Stimulated activated CD4-positive, alpha-beta T cell treated with anti-CD3 and anti-CD28 coated beads, Interleukin-1b, Interleukin-23, amount 100 ng/mL, for 48 hours (primary cell): ENCODE data around the gene NHSL1.

Experiments used
- DNase-seq: peaks from one replicate; pipeline ENCODE4 v3.0.0-alpha.2; 2020

Gene NHSL1

DNA sequence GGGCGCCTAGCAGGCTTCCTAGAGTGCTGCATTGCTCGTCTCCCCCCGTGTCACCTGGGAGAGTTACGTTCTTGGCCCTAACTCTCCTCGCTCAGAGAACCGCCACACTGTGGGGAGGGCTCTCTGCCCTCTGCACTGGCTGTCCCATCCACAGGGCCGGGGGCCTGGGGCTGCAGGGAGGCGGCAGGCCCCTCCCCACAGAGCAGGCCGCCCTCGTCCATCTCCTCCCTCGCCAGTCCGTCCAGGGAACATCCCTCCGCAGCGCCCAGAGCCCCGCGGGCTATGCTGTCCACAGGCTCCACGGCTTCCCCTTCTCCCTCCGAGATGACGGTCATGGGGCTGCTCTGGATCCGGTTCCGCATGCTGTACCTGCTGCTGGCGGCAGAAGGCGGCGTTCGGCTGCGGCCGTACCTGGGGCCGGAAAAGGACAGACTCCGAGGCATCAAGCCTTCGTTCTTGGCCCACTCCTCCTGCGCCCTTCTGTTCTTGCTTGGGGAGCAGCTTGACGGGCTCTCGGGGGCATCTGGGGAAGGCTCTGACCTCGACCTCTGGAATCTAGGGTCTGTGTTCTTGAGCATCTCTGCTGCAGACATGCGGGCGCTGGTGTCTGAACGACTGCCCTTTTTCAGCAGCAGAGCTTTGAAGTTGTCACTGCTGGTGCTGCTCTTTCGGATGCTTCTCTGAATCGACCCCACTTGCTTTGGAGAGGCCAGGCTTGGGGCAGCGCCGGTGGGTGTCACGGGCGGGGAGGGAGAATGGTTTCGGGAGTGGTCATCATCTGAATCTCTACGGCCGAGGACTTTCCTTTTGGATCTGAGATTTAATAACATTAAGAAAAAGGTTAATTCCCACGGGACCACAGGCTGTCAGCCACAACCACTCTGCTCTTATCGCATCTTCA is 75.0 kb downstream of the NHSL1 start:
- DNase-seq: no peak

DNA sequence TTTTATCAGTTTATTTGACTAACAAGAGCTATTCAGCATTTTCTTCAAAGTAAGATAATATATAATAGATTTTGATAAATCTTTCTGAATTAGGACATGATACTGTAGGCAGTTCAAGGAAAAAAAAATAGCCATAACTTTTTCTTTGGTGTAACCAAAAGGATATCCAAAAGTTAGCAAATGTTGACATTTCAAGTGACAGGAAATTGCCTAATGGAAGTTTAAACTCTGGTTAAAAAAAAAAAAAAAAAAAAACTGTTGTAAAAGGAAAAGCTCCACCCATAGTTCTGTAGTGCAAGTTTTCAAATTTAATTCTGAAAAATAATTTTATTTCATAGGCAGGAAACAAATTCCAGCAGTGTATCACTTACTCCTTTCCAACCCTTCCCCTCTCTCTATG is 76.4 kb downstream of the NHSL1 start:
- DNase-seq: no peak

DNA sequence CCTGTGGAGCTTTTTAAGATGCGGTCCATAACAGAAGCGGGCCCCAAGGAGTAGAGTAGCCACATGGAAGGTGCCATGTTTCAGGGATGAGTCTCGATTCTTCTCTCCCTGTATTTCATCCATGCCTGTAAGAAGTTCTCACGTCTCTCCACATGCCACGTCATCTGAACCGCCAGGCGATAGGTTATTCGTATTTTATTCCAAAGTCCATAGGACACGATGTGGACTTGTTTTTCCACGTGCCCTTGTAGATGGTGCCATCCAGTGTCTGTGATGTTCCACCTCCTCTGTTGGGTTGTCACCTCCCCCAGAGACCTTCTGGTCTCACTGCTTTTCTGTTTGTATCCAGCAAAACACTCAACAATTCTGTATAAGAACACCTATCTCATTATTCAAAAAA is 77.7 kb downstream of the NHSL1 start:
- DNase-seq: no peak

DNA sequence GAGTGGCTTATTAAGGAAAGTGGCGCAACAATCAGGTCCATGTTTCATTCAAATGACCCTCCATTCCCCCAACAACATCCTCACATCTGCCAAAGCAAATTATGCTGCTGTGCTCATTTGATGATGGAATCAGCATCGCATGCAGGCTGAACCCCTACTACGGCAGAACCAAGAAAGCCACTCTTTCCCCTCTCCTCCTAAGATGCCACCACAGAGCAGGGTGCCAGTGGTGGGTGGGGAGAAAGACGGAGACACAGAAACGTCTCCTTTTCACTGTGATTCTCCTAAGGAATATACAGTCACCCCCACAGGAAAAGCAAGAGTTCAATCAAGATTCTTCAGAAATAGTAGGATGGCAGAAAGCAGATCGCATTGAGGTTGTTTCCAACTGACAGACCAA is 78.2 kb downstream of the NHSL1 start:
- no peak for DNase-seq

DNA sequence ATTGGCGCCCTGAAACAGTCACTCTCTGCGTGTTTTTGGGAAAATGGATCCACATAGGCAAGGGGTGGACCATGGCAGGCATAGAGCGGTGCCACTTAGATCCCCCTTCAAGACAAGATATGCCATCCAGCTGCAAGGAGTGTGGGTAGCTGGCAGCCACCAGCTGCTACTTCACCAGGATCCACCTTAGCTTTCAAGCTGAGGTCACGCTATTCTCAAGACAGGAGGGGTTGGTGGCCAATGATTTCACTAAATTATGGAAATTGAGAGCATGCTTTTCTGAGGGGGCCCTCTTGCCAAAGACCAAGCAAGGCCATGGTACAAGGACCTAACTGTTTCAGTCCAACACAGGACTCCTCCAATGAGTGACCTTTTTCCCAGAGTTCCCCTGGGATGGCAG is 78.9 kb downstream of the NHSL1 start:
- DNase-seq: no peak

DNA sequence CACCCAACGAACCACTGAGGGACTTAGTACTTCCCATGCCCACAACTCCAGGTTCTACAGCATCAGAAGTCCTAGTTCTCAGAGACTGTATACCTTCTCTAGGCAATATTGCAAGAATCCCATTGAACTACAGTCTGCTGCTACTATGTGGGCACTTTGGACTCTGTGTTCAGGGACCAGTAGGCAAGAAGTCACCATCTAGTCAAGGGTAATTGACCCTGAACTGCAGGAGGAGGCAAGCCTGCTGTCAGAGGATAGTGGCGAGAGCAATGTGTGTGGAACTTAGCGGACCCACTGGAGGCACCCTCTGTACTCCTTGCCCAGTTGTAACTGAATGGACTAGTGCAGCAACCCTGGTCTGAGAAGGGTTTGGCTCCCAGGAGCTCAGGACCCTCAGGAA is 79.5 kb downstream of the NHSL1 start:
- DNase-seq: no peak

DNA sequence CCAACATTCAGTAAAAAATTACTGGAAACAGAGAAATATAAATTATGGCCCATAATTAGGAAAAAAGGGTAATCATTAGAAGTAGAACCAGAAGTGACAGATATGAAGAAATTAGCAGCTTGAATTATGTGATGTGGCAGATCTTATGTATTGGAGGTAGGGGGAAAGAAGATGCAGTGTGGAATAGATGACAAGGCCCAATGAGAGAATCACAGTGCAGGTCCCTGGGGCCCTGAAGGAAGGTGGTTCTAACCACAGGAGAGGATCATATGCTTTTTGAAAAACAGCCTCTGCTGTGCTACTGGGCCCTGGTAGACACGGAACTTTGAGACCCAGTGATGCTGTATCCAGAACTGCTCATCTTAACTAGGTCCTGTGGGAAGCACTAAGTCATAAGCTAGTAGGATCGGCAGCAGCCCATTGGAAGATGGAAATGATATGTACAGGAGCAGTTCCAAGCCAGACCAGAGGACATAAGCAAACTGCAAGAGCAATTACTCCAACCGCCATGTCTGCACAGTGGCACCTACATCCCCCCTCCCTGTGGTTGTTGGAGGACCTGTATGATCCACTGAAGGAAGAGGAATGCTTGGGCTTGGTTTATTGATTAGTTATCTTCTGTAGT is 81.1 kb downstream of the NHSL1 start:
- DNase-seq: no peak

DNA sequence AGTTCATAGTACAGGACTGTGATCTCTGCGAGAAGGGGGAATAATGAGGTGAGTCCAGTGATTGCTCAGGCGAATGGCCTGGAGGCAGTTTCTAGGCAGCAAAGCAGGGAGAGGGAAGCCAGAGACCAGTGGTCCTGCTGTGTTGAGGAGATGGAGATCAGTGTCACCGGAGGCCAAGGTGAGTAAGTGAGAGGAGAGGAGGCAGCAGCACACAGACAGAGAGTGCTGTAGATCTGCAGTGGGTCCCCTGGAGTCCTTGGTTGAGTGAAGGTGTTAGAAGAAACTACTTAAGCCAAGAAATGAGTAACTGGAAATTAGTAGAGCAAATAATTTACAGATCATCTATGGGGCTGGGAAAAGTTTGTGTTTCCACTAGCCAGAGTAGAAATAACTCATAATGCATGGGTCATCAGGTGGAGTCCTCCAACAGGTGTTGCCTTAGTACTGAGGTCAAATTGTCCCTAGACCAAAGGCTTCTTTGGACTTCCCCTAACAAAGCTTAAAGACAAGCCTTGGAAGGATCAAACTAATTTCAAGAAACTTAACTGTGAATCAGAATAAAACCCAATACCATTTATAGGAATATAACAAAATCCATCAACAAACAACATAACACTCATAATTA is 81.7 kb downstream of the NHSL1 start:
- DNase-seq: peak; percentile 15

DNA sequence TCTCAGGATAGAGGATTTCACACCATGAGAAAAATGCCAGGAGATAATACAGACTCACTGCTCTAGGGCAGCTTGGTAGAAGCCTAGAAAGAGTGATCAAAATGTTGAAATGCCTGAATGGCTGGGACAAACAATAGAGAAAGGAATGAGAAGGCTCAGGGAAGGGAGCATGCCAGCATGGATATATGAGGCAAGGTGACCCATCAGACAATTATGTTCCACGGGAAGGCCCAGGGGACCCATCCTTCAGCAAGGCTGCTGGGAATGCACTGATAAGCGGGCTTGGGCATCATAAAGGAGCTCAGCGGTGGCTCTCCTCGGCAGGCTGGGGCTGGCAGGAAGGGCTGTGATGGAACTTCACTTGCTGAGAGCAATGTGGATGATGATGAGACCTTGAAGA is 83.1 kb downstream of the NHSL1 start:
- no peak for DNase-seq

DNA sequence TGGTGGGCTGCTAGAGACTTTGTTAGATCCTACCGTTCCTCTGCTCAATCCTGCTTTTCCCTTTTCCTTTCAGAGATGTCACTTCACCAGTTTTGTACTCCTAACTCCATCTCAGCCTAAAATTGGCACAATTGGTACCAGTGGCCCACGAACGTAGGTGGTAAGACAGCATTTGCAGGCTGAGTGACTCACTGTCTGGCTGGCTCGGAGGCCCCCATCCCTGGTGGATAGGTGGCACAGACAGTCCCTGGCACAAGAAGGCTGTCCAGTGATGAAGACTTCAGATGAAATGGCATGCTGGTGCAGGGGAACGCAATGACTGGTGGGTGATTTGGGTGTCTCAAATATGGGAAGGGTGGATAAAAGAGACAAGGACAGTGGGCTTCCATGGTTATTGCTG is 84.2 kb downstream of the NHSL1 start:
- no peak for DNase-seq

DNA sequence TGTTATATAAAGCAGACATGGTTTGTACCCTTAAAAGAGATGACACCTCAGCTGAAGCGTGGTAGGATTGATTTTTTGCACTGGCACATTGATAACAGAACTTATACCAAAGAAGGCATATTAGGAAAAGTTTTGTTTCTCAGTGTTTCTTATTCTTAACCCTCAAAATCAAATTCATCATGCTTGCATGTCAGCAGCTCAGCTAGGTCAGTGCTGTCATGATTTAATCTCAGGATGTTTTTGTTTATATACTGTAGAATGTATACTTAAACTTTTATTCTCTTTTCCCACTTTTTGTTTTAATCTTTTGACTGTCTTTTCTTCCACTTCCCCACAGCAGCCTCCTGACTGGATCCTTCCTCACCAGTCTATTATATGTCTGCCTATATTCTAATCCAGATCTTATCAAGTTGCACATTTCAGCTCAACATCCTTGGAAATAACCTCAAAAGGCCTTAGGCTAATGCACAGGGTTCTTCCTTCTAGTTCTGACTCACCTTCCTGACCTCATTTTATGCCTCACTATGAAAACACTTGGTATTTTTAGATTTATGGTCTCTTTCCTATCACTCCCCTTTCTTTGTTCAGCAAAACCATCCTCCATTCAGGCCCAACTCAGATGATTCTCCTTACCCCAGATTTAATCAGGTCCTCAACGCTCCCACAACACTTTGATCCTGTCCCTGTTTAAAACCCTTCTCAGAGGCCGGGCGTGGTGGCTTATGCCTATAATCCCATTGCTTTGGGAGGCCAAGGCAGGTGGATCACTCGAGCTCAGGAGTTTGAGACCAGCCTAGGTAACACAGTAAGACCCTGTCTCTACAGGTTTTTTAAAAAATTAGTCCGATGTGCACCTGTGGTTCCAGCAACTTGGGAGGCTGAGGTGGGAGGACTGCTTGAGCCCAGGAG is 88.1 kb downstream of the NHSL1 start:
- DNase-seq: no peak

DNA sequence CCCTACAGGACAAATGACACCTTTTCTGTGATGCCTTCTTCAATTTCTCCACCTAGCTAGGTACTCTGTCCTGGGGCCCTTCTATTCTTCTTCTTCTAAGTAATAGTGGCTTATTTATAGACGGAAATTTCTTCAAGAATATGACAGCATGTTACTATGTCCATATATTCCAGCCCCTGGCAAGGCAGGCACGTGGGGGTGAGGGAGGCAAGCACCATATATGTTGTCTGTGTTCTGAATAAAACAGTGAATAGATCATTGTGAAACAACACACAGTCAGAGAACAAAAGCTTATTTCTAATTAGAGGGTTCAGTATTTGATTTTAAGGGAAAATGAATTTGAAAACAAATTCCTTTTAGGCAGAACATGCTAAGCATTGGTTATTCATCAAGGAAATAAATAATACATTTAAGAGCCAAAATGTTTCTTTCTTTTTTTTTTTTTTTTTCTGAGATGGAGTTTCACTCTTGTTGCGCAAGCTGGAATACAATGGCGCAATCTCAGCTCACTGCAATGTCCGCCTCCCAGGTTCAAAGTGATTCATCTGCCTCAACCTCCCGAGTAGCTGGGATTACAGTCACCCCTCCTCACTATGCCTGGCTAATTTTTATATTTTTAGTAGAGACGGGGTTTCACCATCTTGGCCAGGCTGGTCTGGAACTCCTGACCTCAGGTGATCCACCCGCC is 89.1 kb downstream of the NHSL1 start:
- no peak for DNase-seq

DNA sequence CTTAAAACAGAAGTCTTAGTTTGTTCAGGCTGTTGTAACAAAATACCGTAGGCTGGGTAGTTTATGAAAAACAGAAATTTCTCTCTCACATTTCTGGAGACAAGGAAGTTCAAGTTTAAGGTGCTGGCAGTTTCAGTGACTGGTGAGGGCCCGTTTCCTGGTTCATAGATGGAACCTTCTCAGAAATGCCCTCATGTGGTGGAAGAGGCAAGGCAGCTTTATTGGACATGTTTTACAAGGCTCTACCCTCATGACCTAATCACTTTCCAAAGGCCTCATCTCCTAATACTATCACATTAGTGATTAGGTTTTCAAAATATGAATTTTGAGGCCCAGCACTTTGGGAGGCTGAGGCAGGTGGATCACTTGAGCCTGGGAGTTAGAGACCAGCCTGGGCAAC is 92.9 kb downstream of the NHSL1 start:
- no peak for DNase-seq

DNA sequence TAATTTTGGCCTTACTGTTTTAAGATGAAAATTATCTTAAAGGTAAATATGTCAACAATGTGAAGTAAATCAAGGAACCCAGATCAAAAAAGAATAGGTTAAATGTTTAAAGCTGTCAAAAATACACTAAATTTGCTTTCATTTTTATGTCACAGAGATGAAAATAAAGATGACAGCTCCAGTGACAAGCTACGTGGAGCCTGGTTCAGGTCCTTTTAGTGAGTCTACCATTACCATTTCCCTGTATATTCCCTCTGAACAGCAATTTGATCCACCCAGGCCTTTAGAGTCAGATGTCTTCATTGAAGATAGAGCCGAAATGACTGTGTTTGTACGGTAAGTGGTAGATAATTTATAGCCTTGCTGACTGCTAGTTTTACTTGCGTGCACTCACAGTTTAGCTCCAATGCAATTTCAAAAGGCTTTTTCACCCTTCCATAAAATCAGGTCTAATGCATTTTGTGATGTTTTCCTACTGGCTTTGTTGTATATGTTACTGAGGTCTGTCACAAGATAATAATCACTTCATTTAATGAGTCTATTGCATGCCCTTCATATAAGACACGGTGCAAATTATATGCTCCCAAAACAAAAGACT is 93.4 kb downstream of the NHSL1 start:
- no peak for DNase-seq

DNA sequence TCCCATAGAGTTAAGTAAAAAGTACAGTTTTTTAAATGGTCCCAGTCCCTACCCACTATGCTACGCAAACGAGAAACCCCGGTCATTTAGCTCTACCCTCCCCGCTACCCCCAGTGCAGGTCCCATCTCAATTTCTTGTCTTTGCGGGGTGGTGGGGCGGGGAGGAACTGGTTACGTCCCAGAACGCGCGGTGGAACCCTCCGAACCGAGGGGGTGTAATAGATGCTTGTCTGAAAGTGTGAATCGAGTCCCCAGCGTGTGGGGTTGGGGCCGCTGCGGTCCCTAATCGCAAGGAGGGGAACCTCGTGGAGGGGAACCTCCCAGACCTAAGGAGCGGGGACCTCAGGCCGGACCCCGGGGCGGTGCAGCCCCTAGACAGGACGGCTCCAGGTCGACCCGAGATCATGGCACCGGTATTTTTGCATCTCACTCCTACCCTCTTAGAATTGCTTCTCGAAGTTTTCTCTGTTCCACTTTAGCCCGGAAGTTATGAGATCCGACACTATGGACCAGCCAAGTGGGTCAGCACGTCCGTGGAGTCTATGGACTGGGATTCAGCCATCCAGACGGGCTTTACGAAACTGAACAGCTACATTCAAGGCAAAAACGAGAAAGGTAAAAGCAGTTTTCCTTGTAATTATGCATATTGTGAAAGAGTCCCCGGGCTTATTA is 94.5 kb downstream of the NHSL1 start:
- no peak for DNase-seq

DNA sequence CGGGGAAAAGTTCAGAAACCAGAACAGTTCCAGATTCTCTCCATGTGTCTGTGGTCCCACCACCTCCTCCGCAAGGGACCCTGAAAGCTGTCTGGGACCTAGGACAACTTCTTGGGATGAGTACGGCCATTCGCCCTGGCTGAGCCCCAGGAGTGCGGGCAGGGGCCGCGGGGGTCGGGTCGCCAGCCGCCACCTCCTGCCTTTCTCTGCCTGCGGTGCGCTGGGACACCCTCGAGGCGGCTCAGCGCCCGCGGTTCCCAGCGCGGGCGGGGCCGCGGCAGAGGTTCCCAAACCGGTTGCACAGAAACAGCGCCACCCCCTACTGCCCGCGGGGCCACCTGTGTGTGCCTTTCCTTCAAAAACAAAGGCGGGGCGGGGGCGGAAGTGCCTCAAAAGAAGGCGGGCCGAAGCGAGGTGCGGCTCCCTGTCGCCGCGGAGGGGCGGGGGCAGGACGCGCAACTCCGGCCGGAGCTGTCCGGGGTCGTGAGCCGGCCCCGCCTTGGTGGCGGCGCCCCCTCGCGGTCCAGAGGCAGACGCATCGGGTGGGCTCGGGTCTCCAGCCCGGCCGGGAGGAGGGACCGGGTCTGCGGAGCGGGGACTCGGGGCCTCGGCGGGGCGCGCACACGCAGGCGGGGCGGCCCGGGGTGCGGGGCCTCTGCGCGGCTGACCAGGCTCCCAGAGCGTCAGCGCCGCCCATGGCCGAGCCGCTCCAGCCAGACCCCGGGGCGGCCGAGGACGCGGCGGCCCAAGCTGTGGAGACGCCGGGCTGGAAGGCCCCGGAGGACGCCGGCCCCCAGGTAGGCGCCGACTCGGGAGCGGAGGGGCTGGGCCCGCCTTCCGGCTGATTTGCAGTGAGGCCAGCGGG is 95.3 kb downstream of the NHSL1 start, which contains the start of gene HEBP2:
TSS of gene HEBP2 (plus strand) at position 423 of the 865 bp plus-strand sequence. CDS start at position 696, 273 bp downstream.
- DNase-seq: peak; percentile 92

DNA sequence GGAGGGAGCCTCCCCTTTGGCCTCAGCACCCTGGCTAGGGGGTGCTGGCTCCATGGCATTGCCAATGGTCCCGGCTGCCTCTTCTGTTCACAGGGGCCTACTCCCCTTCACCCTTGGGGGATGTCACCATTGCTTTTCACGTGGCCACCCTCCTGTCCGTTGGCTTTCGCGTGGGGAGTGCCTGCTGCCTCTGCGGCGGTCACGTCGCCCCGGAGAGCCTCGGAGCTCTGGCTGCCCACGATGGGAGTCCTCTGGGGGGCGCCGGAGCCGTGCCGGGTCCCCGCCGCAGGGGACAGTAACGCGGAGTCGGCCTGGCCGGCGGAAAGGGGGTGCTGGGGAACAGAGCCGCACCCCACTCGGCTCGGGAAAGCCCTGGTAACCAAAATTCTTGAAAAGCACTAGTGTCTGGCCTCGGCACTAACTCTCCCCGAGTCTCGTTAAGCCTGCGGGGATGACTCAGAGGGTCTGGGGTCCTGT is 95.9 kb downstream of the NHSL1 start:
- peak; percentile 20 for DNase-seq

DNA sequence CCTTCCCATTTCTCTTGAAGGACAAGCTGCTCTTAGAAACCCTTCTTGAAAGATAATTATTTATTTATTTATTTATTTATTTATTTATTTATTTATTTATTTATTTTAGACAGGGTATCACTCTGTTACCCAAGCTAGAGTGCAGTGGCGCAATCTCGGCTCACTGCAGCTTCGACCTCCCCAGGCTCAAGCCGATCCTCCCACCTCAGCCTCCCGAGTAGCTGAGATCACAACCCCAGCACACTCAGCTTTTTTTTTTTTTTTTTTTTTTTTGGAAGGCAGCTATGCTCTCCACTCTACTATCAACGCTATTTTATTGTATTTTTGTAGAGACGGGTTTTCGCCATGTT is 96.5 kb downstream of the NHSL1 start:
- no peak for DNase-seq

DNA sequence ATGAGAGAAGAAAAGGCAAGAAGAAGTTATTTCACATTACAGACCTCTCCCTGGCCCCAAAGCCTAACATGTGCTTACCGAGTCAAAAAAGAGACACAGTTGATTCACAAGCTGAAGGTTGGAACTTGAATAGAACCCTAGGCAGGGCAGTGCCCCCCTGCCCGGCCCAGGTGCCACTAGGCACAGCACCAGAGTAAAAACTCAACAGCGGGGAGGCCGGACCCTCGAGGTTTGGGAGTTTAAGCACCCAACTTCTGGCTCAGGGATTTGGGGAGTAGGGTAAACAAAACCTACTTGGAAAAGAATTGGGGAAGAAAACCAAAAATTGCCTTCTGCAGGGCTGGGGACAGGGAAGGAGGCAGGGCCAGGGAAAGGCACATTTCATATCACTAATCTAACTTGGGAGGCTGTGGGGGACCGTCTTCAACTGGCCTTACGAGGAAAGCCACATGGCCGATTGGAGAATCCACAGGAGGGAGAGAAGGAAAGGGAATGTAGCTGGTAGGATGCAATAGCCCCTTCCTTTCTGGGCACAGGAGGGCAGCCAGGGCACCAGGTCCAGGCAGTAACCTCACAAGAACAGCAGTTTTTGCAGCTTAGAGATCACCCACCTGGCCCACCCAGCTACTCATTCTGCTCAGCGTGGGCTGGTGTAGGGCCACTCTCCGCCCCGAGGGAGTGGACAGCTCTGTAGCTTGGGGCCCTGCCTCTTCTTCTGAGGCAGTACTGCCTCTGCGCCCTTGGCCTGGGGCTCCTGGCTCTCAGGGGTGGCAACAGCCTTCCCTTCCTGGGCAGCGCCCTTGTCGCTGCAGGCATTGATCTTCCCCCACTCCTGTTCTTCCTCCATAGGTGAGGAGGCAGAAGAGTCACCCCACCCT is 97.1 kb downstream of the NHSL1 start:
- DNase-seq: no peak
